ENCODE results near the gene YJU2.
"Not testable (repeated sequence)": the region's sequence is repeated elsewhere in the genome, so short reads cannot be mapped to it uniquely, and the experiment has no call there.

YJU2 gene

GRCh38 chr19:4229179-4229931 is 17.5 kb upstream of the YJU2 start, which contains the start of gene EBI3:
EBI3 (plus strand) TSS chr19:4229523; CDS start chr19:4229551, 28 bp downstream.
- no peak within 1 kb of the TSS for H3K9ac ChIP-seq (ENCODE audit: low read depth, low read length)
- H3K27me3 ChIP-seq (ENCODE audit: insufficient read depth, low read length, poor library complexity), result peaks cover 10% of the 10 kb centered on the region
- no peaks in the 10 kb centered on the region for H3K36me3 ChIP-seq (ENCODE audit: insufficient read depth, low read length)
- no peak for DNase-seq
- H3K79me2 ChIP-seq (ENCODE audit: insufficient read depth, low read length), result no peaks in the 10 kb centered on the region
- no peaks in the 10 kb centered on the region for H3K9me3 ChIP-seq (ENCODE audit: insufficient read depth, low read length, severe bottlenecking)
- no peaks in the 10 kb centered on the region for H4K20me1 ChIP-seq (ENCODE audit: insufficient read depth, low read length)
- no peak within 1 kb of the TSS for H3K4me3 ChIP-seq (ENCODE audit: low read depth in 1 of 2, low read length in 2 of 2)
- H2AFZ ChIP-seq (ENCODE audit: low read depth, low read length), result no peak within 1 kb of the TSS
- H3K4me1 ChIP-seq (ENCODE audit: insufficient read depth, low read length), result no peaks in the 10 kb centered on the region
- no peak for ATAC-seq (ENCODE audit: insufficient read depth, low read depth)
- no peak within 1 kb of the TSS for H3K4me2 ChIP-seq (ENCODE audit: insufficient read depth, low read length)
- H3K27ac ChIP-seq (ENCODE audit: low read length), result no peak within 1 kb of the TSS
- TF ChIP-seq CTCF (IDR thresholded peaks at IDR 0.05; ENCODE audit: borderline replicate concordance, extremely low read depth, low read length, poor library complexity, severe bottlenecking) (no peak), EZH2 (IDR thresholded peaks at IDR 0.05; ENCODE audit: borderline replicate concordance, low read depth, low read length, severe bottlenecking) (no peak)

GRCh38 chr19:4230237-4230636 is 16.6 kb upstream of the YJU2 start:
- not testable (repeated sequence) for H3K27ac ChIP-seq (ENCODE audit: low read length); H3K9me3 ChIP-seq (ENCODE audit: insufficient read depth, low read length, severe bottlenecking); H3K4me1 ChIP-seq (ENCODE audit: insufficient read depth, low read length); H3K79me2 ChIP-seq (ENCODE audit: insufficient read depth, low read length); H3K9ac ChIP-seq (ENCODE audit: low read depth, low read length); H4K20me1 ChIP-seq (ENCODE audit: insufficient read depth, low read length); H3K4me2 ChIP-seq (ENCODE audit: insufficient read depth, low read length); ATAC-seq (ENCODE audit: insufficient read depth, low read depth); DNase-seq; H3K36me3 ChIP-seq (ENCODE audit: insufficient read depth, low read length); H3K4me3 ChIP-seq (ENCODE audit: low read depth in 1 of 2, low read length in 2 of 2); H2AFZ ChIP-seq (ENCODE audit: low read depth, low read length)
- H3K27me3 ChIP-seq (ENCODE audit: insufficient read depth, low read length, poor library complexity), result peaks cover 10% of the 10 kb centered on the region

- not testable (repeated sequence) for H4K20me1 ChIP-seq (ENCODE audit: insufficient read depth, low read length); H3K79me2 ChIP-seq (ENCODE audit: insufficient read depth, low read length); H3K4me2 ChIP-seq (ENCODE audit: insufficient read depth, low read length); H3K9me3 ChIP-seq (ENCODE audit: insufficient read depth, low read length, severe bottlenecking); H2AFZ ChIP-seq (ENCODE audit: low read depth, low read length); H3K9ac ChIP-seq (ENCODE audit: low read depth, low read length); ATAC-seq (ENCODE audit: insufficient read depth, low read depth); H3K4me3 ChIP-seq (ENCODE audit: low read depth in 1 of 2, low read length in 2 of 2); H3K27ac ChIP-seq (ENCODE audit: low read length); DNase-seq; H3K4me1 ChIP-seq (ENCODE audit: insufficient read depth, low read length); H3K36me3 ChIP-seq (ENCODE audit: insufficient read depth, low read length)
- H3K27me3 ChIP-seq (ENCODE audit: insufficient read depth, low read length, poor library complexity), result peaks cover 10% of the 10 kb centered on the region
These were observed 15.4 kb upstream of the YJU2 start for GRCh38 chr19:4231521-4231920.

DNA sequence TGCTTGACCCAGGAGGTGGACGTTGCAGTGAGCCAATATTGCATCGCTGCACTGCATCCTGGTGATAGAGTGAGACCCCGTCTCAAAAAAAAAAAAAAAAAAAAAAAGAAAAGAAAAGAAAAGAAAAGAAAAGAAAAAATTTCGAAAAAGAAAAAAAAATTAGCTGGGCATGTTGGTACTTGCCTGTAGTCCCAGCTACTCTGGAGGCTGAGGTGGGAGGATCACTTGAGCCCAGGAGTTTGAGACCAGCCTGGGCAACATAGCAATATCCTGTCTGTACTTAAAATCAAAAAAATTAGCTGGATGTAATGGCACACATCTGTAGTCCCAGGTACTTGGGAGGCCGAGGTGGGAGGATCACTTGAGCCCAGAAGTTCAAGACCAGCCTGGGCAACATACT is 14.7 kb upstream of the YJU2 start:
- peaks cover 10% of the 10 kb centered on the region for H3K27me3 ChIP-seq (ENCODE audit: insufficient read depth, low read length, poor library complexity)
- not testable (repeated sequence) for H3K79me2 ChIP-seq (ENCODE audit: insufficient read depth, low read length); DNase-seq; H4K20me1 ChIP-seq (ENCODE audit: insufficient read depth, low read length); H3K36me3 ChIP-seq (ENCODE audit: insufficient read depth, low read length); H3K4me2 ChIP-seq (ENCODE audit: insufficient read depth, low read length); H3K9ac ChIP-seq (ENCODE audit: low read depth, low read length); H3K27ac ChIP-seq (ENCODE audit: low read length); H3K4me1 ChIP-seq (ENCODE audit: insufficient read depth, low read length); ATAC-seq (ENCODE audit: insufficient read depth, low read depth); H2AFZ ChIP-seq (ENCODE audit: low read depth, low read length); H3K4me3 ChIP-seq (ENCODE audit: low read depth in 1 of 2, low read length in 2 of 2); H3K9me3 ChIP-seq (ENCODE audit: insufficient read depth, low read length, severe bottlenecking)

- Histone ChIP-seq H3K4me3 (ENCODE audit: low read depth in 1 of 2, low read length in 2 of 2) (no peak overlapping the region), H2AFZ (ENCODE audit: low read depth, low read length) (no peak overlapping the region), H3K27me3 (ENCODE audit: insufficient read depth, low read length, poor library complexity) (peaks cover 10% of the 10 kb centered on the region), H3K9me3 (ENCODE audit: insufficient read depth, low read length, severe bottlenecking) (no peaks in the 10 kb centered on the region), H3K4me1 (ENCODE audit: insufficient read depth, low read length) (no peaks in the 10 kb centered on the region), H3K27ac (ENCODE audit: low read length) (no peak overlapping the region), H3K79me2 (ENCODE audit: insufficient read depth, low read length) (no peaks in the 10 kb centered on the region), H3K36me3 (ENCODE audit: insufficient read depth, low read length) (no peaks in the 10 kb centered on the region), H4K20me1 (ENCODE audit: insufficient read depth, low read length) (no peaks in the 10 kb centered on the region), H3K9ac (ENCODE audit: low read depth, low read length) (no peak overlapping the region), H3K4me2 (ENCODE audit: insufficient read depth, low read length) (no peak overlapping the region)
- TF ChIP-seq EZH2 (IDR thresholded peaks at IDR 0.05; ENCODE audit: borderline replicate concordance, low read depth, low read length, severe bottlenecking), result no peak
- no peak for TF ChIP-seq CTCF (IDR thresholded peaks at IDR 0.05; ENCODE audit: borderline replicate concordance, extremely low read depth, low read length, poor library complexity, severe bottlenecking)
- DNase-seq (no peak), ATAC-seq (ENCODE audit: insufficient read depth, low read depth) (no peak)
These were observed 14.1 kb upstream of the YJU2 start for GRCh38 chr19:4232614-4233281.
